Loucy (cell line): ENCODE results near the gene FFAR1.

ENCODE experiments used
- H2AFZ ChIP-seq: fragments of 200-600 bp; sonication (generic); 2 replicates; pipeline ENCODE4 v1.6.0; 2016; ENCODE audit warnings: antibody characterized with exemption, mild to moderate bottlenecking, low read length, moderate library complexity
- H3F3A ChIP-seq: fragments of 200-600 bp; 2 replicates; pipeline ENCODE4 v1.6.0; 2016; ENCODE audit warnings: antibody characterized with exemption, low read depth, mild to moderate bottlenecking
- H3K27me3 ChIP-seq: fragments of 200-600 bp; sonication (generic); 2 replicates; pipeline ENCODE4 v1.6.1; 2014; ENCODE audit warnings: low read length, mild to moderate bottlenecking; ENCODE audit not compliant: insufficient read depth, poor library complexity, severe bottlenecking
- H3K36me3 ChIP-seq: fragments of 200-600 bp; sonication (generic); 2 replicates; pipeline ENCODE4 v1.6.1; 2016; ENCODE audit warnings: low read length; ENCODE audit not compliant: insufficient read depth
- H3K4me1 ChIP-seq: fragments of 200-600 bp; sonication (generic); 2 replicates; pipeline ENCODE4 v1.5.1; 2014; ENCODE audit warnings: low read length, mild to moderate bottlenecking; ENCODE audit not compliant: insufficient read depth, poor library complexity, severe bottlenecking
- H3K4me2 ChIP-seq: fragments of 200-600 bp; sonication (generic); 2 replicates; pipeline ENCODE4 v1.6.0; 2014; ENCODE audit warnings: antibody characterized with exemption, low read length, low read depth, mild to moderate bottlenecking; ENCODE audit not compliant: poor library complexity, severe bottlenecking
- H3K4me3 ChIP-seq: fragments of 200-600 bp; sonication (generic); 2 replicates; pipeline ENCODE4 v1.5.1; 2014; ENCODE audit warnings: low read length, mild to moderate bottlenecking, mixed read lengths; ENCODE audit not compliant: poor library complexity, severe bottlenecking
- H3K79me2 ChIP-seq: fragments of 200-600 bp; sonication (generic); 2 replicates; pipeline ENCODE4 v1.6.1; 2014; ENCODE audit warnings: low read length; ENCODE audit not compliant: insufficient read depth
- H3K9ac ChIP-seq: fragments of 200-600 bp; sonication (generic); 2 replicates; pipeline ENCODE4 v1.6.0; 2014; ENCODE audit warnings: mild to moderate bottlenecking, low read depth, low read length, moderate library complexity; ENCODE audit not compliant: poor library complexity, severe bottlenecking
- H3K9me2 ChIP-seq: fragments of 200-600 bp; sonication (generic); replicated peaks from 2 replicates; pipeline ENCODE4 v1.6.1; 2016; ENCODE audit warnings: low read depth, low read length, mixed read lengths
- H3K9me3 ChIP-seq: fragments of 200-600 bp; sonication (generic); 2 replicates; pipeline ENCODE4 v1.6.1; 2014; ENCODE audit warnings: mild to moderate bottlenecking, antibody characterized with exemption, low read length, low read depth; ENCODE audit not compliant: insufficient read depth
- H4K20me1 ChIP-seq: fragments of 200-600 bp; sonication (generic); 2 replicates; pipeline ENCODE4 v1.6.0; 2014; ENCODE audit warnings: antibody characterized with exemption, low read length, mild to moderate bottlenecking; ENCODE audit not compliant: insufficient read depth, poor library complexity, severe bottlenecking
- EZH2phosphoT487 ChIP-seq: fragments of 200-600 bp; IDR thresholded peaks from 2 replicates; pipeline ENCODE4 v1.6.1; 2018; ENCODE audit warnings: antibody characterized with exemption, mild to moderate bottlenecking, moderate library complexity, borderline replicate concordance
- TF ChIP-seq, protein P1 (sequence below): fragments of 200-600 bp; sonication (generic); conservative IDR thresholded peaks from 2 replicates; pipeline ENCODE4 v1.5.1; 2014; ENCODE audit warnings: mild to moderate bottlenecking, antibody characterized with exemption, low read length

Gene FFAR1

DNA sequence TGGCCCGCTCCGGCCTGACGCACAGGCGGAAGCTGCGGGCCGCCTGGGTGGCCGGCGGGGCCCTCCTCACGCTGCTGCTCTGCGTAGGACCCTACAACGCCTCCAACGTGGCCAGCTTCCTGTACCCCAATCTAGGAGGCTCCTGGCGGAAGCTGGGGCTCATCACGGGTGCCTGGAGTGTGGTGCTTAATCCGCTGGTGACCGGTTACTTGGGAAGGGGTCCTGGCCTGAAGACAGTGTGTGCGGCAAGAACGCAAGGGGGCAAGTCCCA is 4.4 kb downstream of the FFAR1 start:
- no peaks in the 10 kb centered on the region for H4K20me1 ChIP-seq
- no peaks in the 10 kb centered on the region for H3F3A ChIP-seq
- H3K4me2 ChIP-seq: no peak overlapping the region
- no peak overlapping the region for H2AFZ ChIP-seq
- H3K4me1 ChIP-seq: peaks cover 18% of the 10 kb centered on the region
- no peaks in the 10 kb centered on the region for H3K27me3 ChIP-seq
- H3K4me3 ChIP-seq: no peak overlapping the region
- H3K9me2 ChIP-seq: no peaks in the 10 kb centered on the region
- H3K9me3 ChIP-seq: no peaks in the 10 kb centered on the region
- H3K9ac ChIP-seq: no peak overlapping the region
- H3K79me2 ChIP-seq: no peaks in the 10 kb centered on the region
- TF ChIP-seq EZH2phosphoT487: no peak
- TF ChIP-seq, protein P1, sequence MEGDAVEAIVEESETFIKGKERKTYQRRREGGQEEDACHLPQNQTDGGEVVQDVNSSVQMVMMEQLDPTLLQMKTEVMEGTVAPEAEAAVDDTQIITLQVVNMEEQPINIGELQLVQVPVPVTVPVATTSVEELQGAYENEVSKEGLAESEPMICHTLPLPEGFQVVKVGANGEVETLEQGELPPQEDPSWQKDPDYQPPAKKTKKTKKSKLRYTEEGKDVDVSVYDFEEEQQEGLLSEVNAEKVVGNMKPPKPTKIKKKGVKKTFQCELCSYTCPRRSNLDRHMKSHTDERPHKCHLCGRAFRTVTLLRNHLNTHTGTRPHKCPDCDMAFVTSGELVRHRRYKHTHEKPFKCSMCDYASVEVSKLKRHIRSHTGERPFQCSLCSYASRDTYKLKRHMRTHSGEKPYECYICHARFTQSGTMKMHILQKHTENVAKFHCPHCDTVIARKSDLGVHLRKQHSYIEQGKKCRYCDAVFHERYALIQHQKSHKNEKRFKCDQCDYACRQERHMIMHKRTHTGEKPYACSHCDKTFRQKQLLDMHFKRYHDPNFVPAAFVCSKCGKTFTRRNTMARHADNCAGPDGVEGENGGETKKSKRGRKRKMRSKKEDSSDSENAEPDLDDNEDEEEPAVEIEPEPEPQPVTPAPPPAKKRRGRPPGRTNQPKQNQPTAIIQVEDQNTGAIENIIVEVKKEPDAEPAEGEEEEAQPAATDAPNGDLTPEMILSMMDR: no peak
- no peaks in the 10 kb centered on the region for H3K36me3 ChIP-seq

DNA sequence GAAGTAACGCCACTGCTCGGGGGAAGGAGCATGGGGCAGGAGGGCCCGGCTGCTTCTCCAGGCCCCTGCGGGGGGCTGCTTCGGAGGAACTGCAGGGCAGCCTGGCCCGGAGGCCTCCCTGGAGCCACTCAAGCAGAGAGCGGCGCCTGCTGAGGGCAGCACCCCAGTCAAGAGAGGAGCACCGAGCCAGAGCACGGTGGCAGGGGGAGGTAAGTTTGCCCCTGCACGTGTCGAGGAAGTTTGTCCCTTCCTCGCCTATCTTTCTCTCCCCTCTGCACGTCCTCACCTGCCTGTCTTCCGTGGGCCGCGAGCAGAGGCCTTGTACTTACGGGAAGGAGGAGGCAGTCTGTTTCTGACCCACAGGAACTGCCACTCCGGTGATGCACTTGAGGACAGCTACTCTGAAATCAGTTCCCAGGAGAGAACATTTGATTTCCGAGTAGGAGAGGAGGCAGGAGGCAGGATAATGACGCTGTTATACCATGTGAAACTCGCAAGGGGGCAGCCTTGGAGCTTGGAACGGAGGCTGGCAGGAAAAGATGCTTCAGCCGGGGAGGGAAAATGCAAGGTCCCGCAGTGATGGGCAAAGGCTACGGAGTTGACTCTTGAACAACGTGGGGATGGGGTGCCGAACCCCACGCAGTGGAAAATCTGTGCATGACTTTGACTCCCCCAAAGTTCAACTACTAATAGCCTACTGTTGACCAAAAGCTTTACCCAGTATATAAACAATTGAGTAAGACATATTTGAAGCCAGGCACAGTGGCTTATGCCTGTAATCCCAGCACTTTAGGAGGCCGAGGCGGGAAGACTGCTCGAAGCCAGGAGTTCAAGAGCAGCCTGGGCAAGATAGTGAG is 5.0 kb downstream of the FFAR1 start:
- Histone ChIP-seq H3K27me3 (no peaks in the 10 kb centered on the region), H3K4me1 (peaks cover 12% of the 10 kb centered on the region), H3F3A (no peaks in the 10 kb centered on the region), H3K79me2 (no peaks in the 10 kb centered on the region), H3K4me2 (peak overlapping the region; percentile 45), H3K4me3 (no peak overlapping the region), H2AFZ (peak overlapping the region; percentile 51; the same call in 1 of the 2 replicates), H3K9ac (no peak overlapping the region), H3K36me3 (no peaks in the 10 kb centered on the region), H3K9me3 (no peaks in the 10 kb centered on the region), H3K9me2 (no peaks in the 10 kb centered on the region), H4K20me1 (no peaks in the 10 kb centered on the region)
- TF ChIP-seq, protein P1: peak; percentile 87
- no peak for TF ChIP-seq EZH2phosphoT487

DNA sequence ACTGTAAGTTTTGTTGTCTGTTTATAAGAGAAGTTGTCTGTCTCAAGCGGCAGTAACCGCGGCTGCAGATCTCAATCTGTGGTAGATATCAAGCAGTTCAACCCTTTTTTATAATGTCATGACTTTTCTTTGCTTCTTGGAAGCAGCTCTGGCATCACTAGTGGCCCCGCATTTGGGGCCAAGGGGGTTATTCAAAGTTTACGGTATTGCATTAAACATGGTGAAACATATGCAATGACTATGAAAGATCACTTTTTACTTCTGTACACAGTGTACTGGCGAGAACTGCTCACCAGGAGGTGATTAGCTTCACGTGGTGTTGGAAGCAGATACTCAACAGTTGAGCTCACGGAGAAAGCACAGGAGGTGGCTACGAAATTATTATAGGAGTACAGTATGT is 5.9 kb downstream of the FFAR1 start:
- Histone ChIP-seq H3K4me1 (peaks cover 9% of the 10 kb centered on the region), H3K9me3 (no peaks in the 10 kb centered on the region), H3K9ac (no peak overlapping the region), H3F3A (no peaks in the 10 kb centered on the region), H3K9me2 (no peaks in the 10 kb centered on the region), H2AFZ (no peak overlapping the region), H4K20me1 (no peaks in the 10 kb centered on the region), H3K79me2 (no peaks in the 10 kb centered on the region), H3K4me2 (no peak overlapping the region), H3K4me3 (no peak overlapping the region), H3K36me3 (no peaks in the 10 kb centered on the region), H3K27me3 (no peaks in the 10 kb centered on the region)
- TF ChIP-seq, protein P1: no peak
- TF ChIP-seq EZH2phosphoT487: no peak
